Mesothelial cell of epicardium (in vitro differentiated cells): ENCODE measurements around the gene MTHFR. TPM values are rescaled to one million over a fixed set of nuclear protein-coding genes. Genes with fewer than 3 reads are reported as not detected.
A peak's percentile ranks its signal among the peaks of the same experiment; 100 is the strongest.

ENCODE experiments used
- DNase-seq, 2 experiments: peaks; one replicate each; pipeline ENCODE4 v3.0.0; 2021; ENCODE audit warnings: low spot score in 2 of 2; ENCODE audit not compliant: unreplicated experiment in 2 of 2
- H3K27ac Mint-ChIP-seq: 2 replicates; pipeline ENCODE4 v1.8.0; 2021; ENCODE audit warnings: mixed read lengths
- H3K27me3 Mint-ChIP-seq: 2 replicates; pipeline ENCODE4 v1.8.0; 2021; ENCODE audit warnings: low read depth, mixed read lengths
- H3K36me3 Mint-ChIP-seq: 2 replicates; pipeline ENCODE4 v1.8.0; 2021; ENCODE audit warnings: mixed read lengths
- H3K4me1 Mint-ChIP-seq: 2 replicates; pipeline ENCODE4 v1.8.0; 2021; ENCODE audit warnings: mixed read lengths
- H3K4me3 Mint-ChIP-seq: 2 replicates; pipeline ENCODE4 v1.8.0; 2021; ENCODE audit warnings: mild to moderate bottlenecking, moderate library complexity, mixed read lengths
- H3K9me3 Mint-ChIP-seq: 2 replicates; pipeline ENCODE4 v1.8.0; 2021; ENCODE audit warnings: mixed read lengths
- CTCF ChIP-seq: fragments of 200-600 bp; sonication (generic); IDR thresholded peaks from one replicate; pipeline ENCODE4 v1.5.0; 2021; ENCODE audit warnings: antibody characterized with exemption; ENCODE audit not compliant: unreplicated experiment
- total RNA-seq: library from RNA; stranded (reverse); gene quantifications from 3 replicates; pipeline ENCODE4 v1.2.1, GENCODE V29; 2021

The MTHFR gene
- total RNA-seq, 1 donor from 2014 or later = 39.2 TPM

DNA sequence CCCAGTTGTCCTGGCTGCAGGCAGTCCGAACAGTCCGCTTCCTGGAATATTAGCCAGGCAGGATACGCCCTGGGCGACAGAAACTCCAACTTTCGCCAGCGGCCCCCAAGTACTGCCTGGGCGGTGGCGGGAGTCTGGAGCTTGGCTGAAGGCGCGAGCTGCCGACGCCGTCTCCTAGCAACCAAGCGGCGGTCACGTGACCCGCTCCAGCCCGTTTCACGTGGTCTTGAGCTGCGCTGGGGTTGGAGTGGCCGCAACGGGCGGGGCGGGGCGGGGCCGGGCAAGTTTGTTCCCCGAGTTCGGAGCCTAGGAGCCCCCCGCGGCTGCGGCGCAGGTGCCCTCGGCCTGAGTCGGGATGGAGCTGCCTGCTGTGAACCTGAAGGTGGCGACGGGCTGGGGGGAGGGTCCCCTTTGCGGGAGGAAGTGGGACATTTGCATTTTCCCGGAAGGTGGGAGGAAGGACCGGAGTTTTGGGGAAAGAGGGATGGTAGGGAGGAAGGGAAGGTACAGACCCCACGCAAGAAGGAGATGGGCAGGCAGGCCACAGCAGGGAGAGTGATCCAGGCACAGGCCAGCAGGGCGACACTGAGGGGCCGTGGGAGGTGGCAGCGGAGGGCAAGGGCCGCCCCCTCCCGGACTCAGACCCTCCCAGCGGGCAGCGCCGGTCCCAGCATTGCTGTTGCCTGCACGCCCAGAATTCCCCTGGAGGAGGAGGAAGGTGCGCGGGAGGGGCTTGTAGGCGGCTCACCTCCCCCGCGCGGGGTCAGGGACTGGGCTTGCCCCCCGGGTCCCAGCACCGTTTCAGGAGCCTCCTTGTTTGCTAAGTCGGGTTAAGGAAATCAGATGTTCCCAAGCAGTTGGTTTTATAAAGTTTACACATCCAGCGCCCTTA is 69.7 kb downstream of the MTHFR start, which contains the start of gene AGTRAP:
AGTRAP (plus strand) TSS at position 283 of the 892 bp plus-strand sequence; CDS start at position 356, 73 bp downstream.
- no peaks in the 10 kb centered on the region for H3K9me3 Mint-ChIP-seq
- DNase-seq = peak; percentile 91 to 94
- no peaks in the 10 kb centered on the region for H3K27me3 Mint-ChIP-seq
- peak within 1 kb of the TSS; percentile 56 for H3K27ac Mint-ChIP-seq
- peak within 1 kb of the TSS; percentile 94 for H3K4me3 Mint-ChIP-seq
- H3K36me3 Mint-ChIP-seq = no peaks in the 10 kb centered on the region
- no peak for TF ChIP-seq CTCF
- H3K4me1 Mint-ChIP-seq = peaks cover 24% of the 10 kb centered on the region

Other genes starting within 250 kb of the MTHFR start
- gene FBXO2, start 151.5 kb downstream of the MTHFR start, total RNA-seq = 2.6 to 3.3 TPM (median 3.1 TPM) in 3 replicates
- gene FBXO44, start 151.1 kb downstream of the MTHFR start, total RNA-seq = 33.1 to 39.4 TPM (median 37.3 TPM) in 3 replicates
- gene FBXO6, start 141.8 kb downstream of the MTHFR start, total RNA-seq = 4.7 to 5.4 TPM (median 4.9 TPM) in 3 replicates
- gene MAD2L2, start 124.8 kb downstream of the MTHFR start, total RNA-seq = 53.0 to 56.3 TPM (median 56.0 TPM) in 3 replicates
- gene DRAXIN, start 114.3 kb downstream of the MTHFR start, total RNA-seq = 1.1 to 1.4 TPM (median 1.4 TPM) in 3 replicates
- gene AGTRAP, start 69.8 kb downstream of the MTHFR start, total RNA-seq = 25.8 to 29.4 TPM (median 29.0 TPM) in 3 replicates
- 0.18 to 0.20 TPM in 2 of 3 replicates, not detected in the other for gene C1orf167, start 43.8 kb downstream of the MTHFR start, total RNA-seq
- gene CLCN6, start 227 bp upstream of the MTHFR start, total RNA-seq = 28.1 to 30.3 TPM (median 29.1 TPM) in 3 replicates
- gene NPPA, start 41.8 kb upstream of the MTHFR start, total RNA-seq = not detected in 3 replicates
- gene NPPB, start 53.0 kb upstream of the MTHFR start, total RNA-seq = 1.3 to 2.5 TPM (median 2.3 TPM) in 3 replicates
- 37.8 to 39.3 TPM (median 37.8 TPM) in 3 replicates for gene KIAA2013, start 120.5 kb upstream of the MTHFR start, total RNA-seq
- 198 to 206 TPM (median 203 TPM) in 3 replicates for gene PLOD1, start 128.8 kb upstream of the MTHFR start, total RNA-seq
- 52.4 to 58.4 TPM (median 53.7 TPM) in 3 replicates for gene MFN2, start 174.5 kb upstream of the MTHFR start, total RNA-seq
- gene MIIP, start 213.5 kb upstream of the MTHFR start, total RNA-seq = 31.7 to 37.5 TPM (median 32.0 TPM) in 3 replicates